ENCODE data around the gene TRAPPC4. TPM values are rescaled to one million over a fixed set of nuclear protein-coding genes. Genes with fewer than 3 reads are reported as not detected.

The TRAPPC4 gene
- total RNA-seq, 2 experiments from 2014 or later = 101 to 106 TPM

GRCh38 chr11:119024430-119025098, 6.0 kb downstream of the TRAPPC4 start:
- Histone ChIP-seq H3K4me3 (ENCODE audit: low read length) (no peak overlapping the region), H3K27ac (ENCODE audit: low read depth in 1 of 2, low read length in 2 of 2) (no peak overlapping the region), H3K4me1 (ENCODE audit: insufficient read depth, low read length) (peaks cover 52% of the 10 kb centered on the region), H3K9me3 (ENCODE audit: control insufficient read depth in 1 of 2, insufficient read depth in 1 of 2, low read length in 2 of 2) (no peaks in the 10 kb centered on the region), H3K36me3 (ENCODE audit: insufficient read depth, low read length) (peaks cover 70% of the 10 kb centered on the region), H3K27me3 (ENCODE audit: control insufficient read depth in 1 of 2, insufficient read depth in 2 of 2, low read length in 2 of 2) (no peaks in the 10 kb centered on the region)
- TF ChIP-seq CTCF (IDR thresholded peaks at IDR 0.05) = no peak
- Mint-ChIP-seq H3K4me1 (ENCODE audit: low read depth) (peaks cover 54% of the 10 kb centered on the region), H3K9me3 (no peaks in the 10 kb centered on the region), H3K4me3 (peak overlapping the region; percentile 17), H3K27ac (peak overlapping the region; percentile 67), H3K36me3 (ENCODE audit: low read depth) (peaks cover 58% of the 10 kb centered on the region), H3K27me3 (no peaks in the 10 kb centered on the region)
- ATAC-seq (ENCODE audit: poor library complexity) (no peak), DNase-seq (no peak)
- ChIA-PET CTCF (interaction anchor here (0.7 kb wide), 1 partner anchor 17 kb away, joined by 5 read pairs; no protein-coding TSS in a partner anchor), POLR2A (interaction anchor here (0.8 to 1.2 kb wide), 2 partner anchors 32 to 80 kb away, joined by 3 read pairs; partner anchors contain the start of gene HYOU1)
- intact Hi-C loops (cut with DNase I, micrococcal nuclease) = no loop called here

GRCh38 chr11:119025099-119025473, 6.5 kb downstream of the TRAPPC4 start:
- Mint-ChIP-seq H3K27ac (peak overlapping the region; percentile 67), H3K4me1 (ENCODE audit: low read depth) (peaks cover 53% of the 10 kb centered on the region), H3K4me3 (peak overlapping the region; percentile 30), H3K9me3 (no peaks in the 10 kb centered on the region), H3K36me3 (ENCODE audit: low read depth) (peaks cover 53% of the 10 kb centered on the region), H3K27me3 (no peaks in the 10 kb centered on the region)
- Histone ChIP-seq H3K4me3 (ENCODE audit: low read length) (no peak overlapping the region), H3K9me3 (ENCODE audit: control insufficient read depth in 1 of 2, insufficient read depth in 1 of 2, low read length in 2 of 2) (no peaks in the 10 kb centered on the region), H3K27ac (ENCODE audit: low read depth in 1 of 2, low read length in 2 of 2) (no peak overlapping the region), H3K36me3 (ENCODE audit: insufficient read depth, low read length) (peaks cover 67% of the 10 kb centered on the region), H3K27me3 (ENCODE audit: control insufficient read depth in 1 of 2, insufficient read depth in 2 of 2, low read length in 2 of 2) (no peaks in the 10 kb centered on the region), H3K4me1 (ENCODE audit: insufficient read depth, low read length) (peaks cover 52% of the 10 kb centered on the region)
- DNase-seq = no peak
- POLR2A ChIA-PET = interaction anchor here (0.8 to 1.2 kb wide), 2 partner anchors 32 to 79 kb away, joined by 3 read pairs; partner anchors contain the start of gene HYOU1
- TF ChIP-seq CTCF (IDR thresholded peaks at IDR 0.05) = no peak
- intact Hi-C loops (cut with DNase I, micrococcal nuclease) = no loop called here
- ATAC-seq (ENCODE audit: poor library complexity) = no peak
- CTCF ChIA-PET = interaction anchor here (0.7 kb wide), 1 partner anchor 17 kb away, joined by 5 read pairs; no protein-coding TSS in a partner anchor

- peaks cover 49% of the 10 kb centered on the region for H3K4me1 ChIP-seq (ENCODE audit: insufficient read depth, low read length)
- Mint-ChIP-seq H3K27ac (peak overlapping the region; percentile 67), H3K27me3 (no peaks in the 10 kb centered on the region), H3K4me3 (peak overlapping the region; percentile 30), H3K36me3 (ENCODE audit: low read depth) (peaks cover 50% of the 10 kb centered on the region), H3K4me1 (ENCODE audit: low read depth) (peaks cover 48% of the 10 kb centered on the region), H3K9me3 (no peaks in the 10 kb centered on the region)
- H3K36me3 ChIP-seq (ENCODE audit: insufficient read depth, low read length) = peaks cover 63% of the 10 kb centered on the region
- H3K9me3 ChIP-seq (ENCODE audit: control insufficient read depth in 1 of 2, insufficient read depth in 1 of 2, low read length in 2 of 2) = no peaks in the 10 kb centered on the region
- DNase-seq (no peak), ATAC-seq (ENCODE audit: poor library complexity) (no peak)
- H3K27me3 ChIP-seq (ENCODE audit: control insufficient read depth in 1 of 2, insufficient read depth in 2 of 2, low read length in 2 of 2) = no peaks in the 10 kb centered on the region
- intact Hi-C loops (cut with DNase I, micrococcal nuclease) = no loop called here
- ChIA-PET CTCF (no interaction called here), POLR2A (interaction anchor here (0.8 to 1.2 kb wide), 2 partner anchors 31 to 79 kb away, joined by 3 read pairs; partner anchors contain the start of gene HYOU1)
- no peak overlapping the region for H3K27ac ChIP-seq (ENCODE audit: low read depth in 1 of 2, low read length in 2 of 2)
- TF ChIP-seq CTCF (IDR thresholded peaks at IDR 0.05) = no peak
- no peak overlapping the region for H3K4me3 ChIP-seq (ENCODE audit: low read length)
Observed at GRCh38 chr11:119025541-119025940, 7.0 kb downstream of the TRAPPC4 start.
